Neural progenitor cell (in vitro differentiated cells): ENCODE measurements around the gene UBN2.

Experiments used
- EZH2 ChIP-seq: fragments of 200-600 bp; sonication (generic); IDR thresholded peaks from 2 replicates; pipeline ENCODE4 v1.6.1; 2017; ENCODE audit warnings: antibody characterized with exemption, mild to moderate bottlenecking, moderate library complexity
- TF ChIP-seq, protein P1 (sequence below): fragments of 200-600 bp; sonication (generic); IDR thresholded peaks from 2 replicates; pipeline ENCODE4 v1.5.1; 2017; ENCODE audit warnings: antibody characterized with exemption, mild to moderate bottlenecking

- TF ChIP-seq, protein P1, sequence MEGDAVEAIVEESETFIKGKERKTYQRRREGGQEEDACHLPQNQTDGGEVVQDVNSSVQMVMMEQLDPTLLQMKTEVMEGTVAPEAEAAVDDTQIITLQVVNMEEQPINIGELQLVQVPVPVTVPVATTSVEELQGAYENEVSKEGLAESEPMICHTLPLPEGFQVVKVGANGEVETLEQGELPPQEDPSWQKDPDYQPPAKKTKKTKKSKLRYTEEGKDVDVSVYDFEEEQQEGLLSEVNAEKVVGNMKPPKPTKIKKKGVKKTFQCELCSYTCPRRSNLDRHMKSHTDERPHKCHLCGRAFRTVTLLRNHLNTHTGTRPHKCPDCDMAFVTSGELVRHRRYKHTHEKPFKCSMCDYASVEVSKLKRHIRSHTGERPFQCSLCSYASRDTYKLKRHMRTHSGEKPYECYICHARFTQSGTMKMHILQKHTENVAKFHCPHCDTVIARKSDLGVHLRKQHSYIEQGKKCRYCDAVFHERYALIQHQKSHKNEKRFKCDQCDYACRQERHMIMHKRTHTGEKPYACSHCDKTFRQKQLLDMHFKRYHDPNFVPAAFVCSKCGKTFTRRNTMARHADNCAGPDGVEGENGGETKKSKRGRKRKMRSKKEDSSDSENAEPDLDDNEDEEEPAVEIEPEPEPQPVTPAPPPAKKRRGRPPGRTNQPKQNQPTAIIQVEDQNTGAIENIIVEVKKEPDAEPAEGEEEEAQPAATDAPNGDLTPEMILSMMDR = no peak
- TF ChIP-seq EZH2 = no peak
Measured at GRCh38 chr7:139329119-139329518, 98.1 kb downstream of the UBN2 start.
